ENCODE data around the gene PNCK. TPM values are rescaled to one million over a fixed set of nuclear protein-coding genes. Genes with fewer than 3 reads are reported as not detected.
"Not testable (repeated sequence)": the region's sequence is repeated elsewhere in the genome, so short reads cannot be mapped to it uniquely, and the experiment has no call there.

Gene PNCK
- total RNA-seq, 2 donors from 2014 or later = not detected

DNA sequence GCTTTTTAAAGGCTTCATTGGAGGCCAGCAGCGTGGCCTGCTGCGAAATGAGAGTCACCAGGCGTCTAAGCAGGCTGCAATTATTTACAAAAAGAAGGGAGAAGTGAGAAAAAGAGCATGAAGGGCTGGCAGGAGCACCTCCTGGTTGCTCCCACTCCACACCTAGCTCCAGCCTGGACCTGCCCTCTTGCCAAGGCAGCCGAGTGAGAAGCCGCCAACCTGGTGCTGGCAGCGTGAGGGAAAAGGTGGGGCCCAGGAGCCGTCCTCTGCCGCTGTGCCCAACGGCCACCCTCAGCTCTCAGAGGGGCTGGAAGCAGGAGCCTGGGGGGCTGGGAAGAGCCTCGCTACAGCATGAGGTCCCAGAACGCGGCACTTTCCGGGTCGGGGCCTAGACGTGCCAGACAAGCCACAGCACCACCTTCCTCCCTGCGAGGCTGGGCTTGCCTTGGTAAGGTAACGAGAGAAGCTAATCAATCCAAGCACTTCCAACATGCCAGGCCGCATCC is 30.5 kb upstream of the PNCK start:
- Mint-ChIP-seq H3K4me3 (no peak overlapping the region), H3K4me1 (ENCODE audit: low read depth in 2 of 2) (peaks cover 0 to 4% of the 10 kb centered on the region in 2 donors), H3K36me3 (no peaks in the 10 kb centered on the region), H3K27me3 (no peaks in the 10 kb centered on the region), H3K27ac (no peak overlapping the region), H3K9me3 (no peaks in the 10 kb centered on the region)
- ATAC-seq (no peak), DNase-seq (ENCODE audit: low spot score) (no peak)

GRCh38 chrX:153703036-153703370 is 29.4 kb upstream of the PNCK start:
- DNase-seq (ENCODE audit: low spot score) (no peak), ATAC-seq (no peak)
- Mint-ChIP-seq H3K36me3 (no peaks in the 10 kb centered on the region), H3K27ac (no peak overlapping the region), H3K9me3 (no peaks in the 10 kb centered on the region), H3K4me1 (ENCODE audit: low read depth in 2 of 2) (peaks cover 0 to 4% of the 10 kb centered on the region in 2 donors), H3K4me3 (no peak overlapping the region), H3K27me3 (no peaks in the 10 kb centered on the region)

GRCh38 chrX:153702336-153703035 is 28.9 kb upstream of the PNCK start:
- Mint-ChIP-seq H3K27ac (no peak overlapping the region), H3K4me3 (no peak overlapping the region), H3K4me1 (ENCODE audit: low read depth in 2 of 2) (peaks cover 0 to 4% of the 10 kb centered on the region in 2 donors), H3K27me3 (no peaks in the 10 kb centered on the region), H3K36me3 (no peaks in the 10 kb centered on the region), H3K9me3 (no peaks in the 10 kb centered on the region)
- ATAC-seq = no peak
- DNase-seq (ENCODE audit: low spot score) = no peak

DNA sequence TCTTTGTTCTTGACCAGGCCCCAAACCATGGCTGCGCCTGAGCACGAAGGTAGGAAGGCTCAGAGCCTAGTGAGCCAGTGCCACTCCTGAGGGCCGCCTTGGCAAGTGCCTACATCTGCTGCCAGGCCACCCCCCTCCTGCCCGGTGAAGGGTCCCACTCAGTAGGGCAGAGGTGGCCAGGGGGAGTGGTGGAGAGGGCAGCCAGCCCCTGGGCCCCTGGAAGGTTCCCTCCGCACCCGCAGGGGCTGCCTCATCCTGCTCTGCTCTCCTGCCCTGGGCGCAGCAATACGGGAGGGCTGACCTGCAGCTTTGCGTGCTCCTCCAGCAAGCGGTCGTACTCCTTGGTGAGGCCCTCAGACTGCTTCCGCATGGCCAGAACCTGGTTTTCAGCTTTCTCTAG is 28.1 kb upstream of the PNCK start:
- Mint-ChIP-seq H3K36me3 (no peaks in the 10 kb centered on the region), H3K4me3 (no peak overlapping the region), H3K27ac (no peak overlapping the region), H3K27me3 (no peaks in the 10 kb centered on the region), H3K4me1 (ENCODE audit: low read depth in 2 of 2) (peaks cover 0 to 3% of the 10 kb centered on the region in 2 donors), H3K9me3 (no peaks in the 10 kb centered on the region)
- ATAC-seq (no peak), DNase-seq (ENCODE audit: low spot score) (no peak)

DNA sequence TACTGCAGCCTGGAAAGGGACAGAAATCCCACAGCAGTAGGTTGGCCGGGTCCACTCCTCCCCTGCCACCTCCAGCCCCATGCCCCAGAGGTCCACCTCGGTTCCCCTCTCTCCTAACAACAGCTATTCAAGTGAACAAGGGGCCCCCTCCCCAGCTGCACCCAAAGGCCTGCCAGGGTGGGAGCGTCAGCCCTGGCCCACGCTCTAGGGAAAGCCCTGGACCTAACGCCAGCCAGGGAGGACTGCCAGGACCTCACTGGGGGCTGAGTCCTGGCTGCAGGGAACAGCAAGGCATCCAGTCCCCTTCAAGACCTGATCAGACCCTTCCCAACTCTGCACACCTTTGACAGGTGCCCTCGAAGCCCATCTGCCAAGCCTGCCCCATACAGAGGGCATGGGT is 27.4 kb upstream of the PNCK start:
- no peaks in the 10 kb centered on the region for H3K9me3 Mint-ChIP-seq
- H3K27me3 Mint-ChIP-seq = no peaks in the 10 kb centered on the region
- no peaks in the 10 kb centered on the region for H3K4me1 Mint-ChIP-seq (ENCODE audit: low read depth in 2 of 2)
- no peak for DNase-seq (ENCODE audit: low spot score)
- H3K4me3 Mint-ChIP-seq = no peak overlapping the region
- no peaks in the 10 kb centered on the region for H3K36me3 Mint-ChIP-seq
- ATAC-seq = no peak
- no peak overlapping the region for H3K27ac Mint-ChIP-seq

DNA sequence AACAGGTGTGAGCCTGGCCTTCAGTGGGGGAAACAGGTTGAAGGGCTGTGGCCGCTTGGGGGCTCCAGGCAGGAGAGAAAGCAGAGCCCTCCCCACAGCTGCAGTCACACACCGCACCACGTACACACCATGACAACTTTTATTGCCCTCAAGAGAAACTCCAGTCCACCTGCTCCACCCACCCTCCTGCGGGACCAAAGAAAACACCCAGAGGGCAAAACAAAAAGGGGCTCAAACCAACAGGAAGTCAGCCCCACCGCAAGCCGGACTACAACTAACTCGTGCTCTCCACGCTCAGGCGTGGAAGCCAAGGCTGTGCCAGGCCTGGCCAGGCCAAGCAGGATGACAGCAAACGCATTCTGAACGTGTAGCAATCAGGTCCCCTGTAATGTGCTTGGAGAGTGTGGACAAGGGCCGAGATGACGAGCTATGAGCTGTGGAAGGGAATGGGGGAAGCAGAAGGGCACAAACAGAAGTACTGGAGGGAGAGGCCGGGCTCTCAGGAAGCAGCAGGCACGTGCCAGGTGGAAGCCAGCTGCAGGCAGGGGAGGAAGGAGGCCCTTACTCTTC is 26.8 kb upstream of the PNCK start:
- Mint-ChIP-seq H3K27ac (no peak overlapping the region), H3K27me3 (no peaks in the 10 kb centered on the region), H3K4me3 (no peak overlapping the region), H3K36me3 (no peaks in the 10 kb centered on the region), H3K9me3 (no peaks in the 10 kb centered on the region), H3K4me1 (ENCODE audit: low read depth in 2 of 2) (no peaks in the 10 kb centered on the region)
- DNase-seq (ENCODE audit: low spot score) = no peak
- ATAC-seq = no peak

- DNase-seq (ENCODE audit: low spot score); H3K27me3 Mint-ChIP-seq; H3K9me3 Mint-ChIP-seq; H3K4me3 Mint-ChIP-seq; H3K36me3 Mint-ChIP-seq; ATAC-seq; H3K27ac Mint-ChIP-seq; H3K4me1 Mint-ChIP-seq (ENCODE audit: low read depth in 2 of 2): not testable (repeated sequence)
Measured at GRCh38 chrX:153699784-153700371, 26.3 kb upstream of the PNCK start.

- not testable (repeated sequence) for ATAC-seq; H3K4me3 Mint-ChIP-seq; H3K36me3 Mint-ChIP-seq; H3K4me1 Mint-ChIP-seq (ENCODE audit: low read depth in 2 of 2); H3K27ac Mint-ChIP-seq; H3K9me3 Mint-ChIP-seq; DNase-seq (ENCODE audit: low spot score); H3K27me3 Mint-ChIP-seq
Measured at GRCh38 chrX:153699210-153699783, 25.7 kb upstream of the PNCK start.

GRCh38 chrX:153697924-153698865 is 24.6 kb upstream of the PNCK start:
- no peak overlapping the region for H3K4me3 Mint-ChIP-seq
- no peak for ATAC-seq
- no peaks in the 10 kb centered on the region for H3K36me3 Mint-ChIP-seq
- no peaks in the 10 kb centered on the region for H3K27me3 Mint-ChIP-seq
- no peak overlapping the region for H3K27ac Mint-ChIP-seq
- H3K4me1 Mint-ChIP-seq (ENCODE audit: low read depth in 2 of 2) = no peaks in the 10 kb centered on the region
- DNase-seq (ENCODE audit: low spot score) = no peak
- no peaks in the 10 kb centered on the region for H3K9me3 Mint-ChIP-seq

DNA sequence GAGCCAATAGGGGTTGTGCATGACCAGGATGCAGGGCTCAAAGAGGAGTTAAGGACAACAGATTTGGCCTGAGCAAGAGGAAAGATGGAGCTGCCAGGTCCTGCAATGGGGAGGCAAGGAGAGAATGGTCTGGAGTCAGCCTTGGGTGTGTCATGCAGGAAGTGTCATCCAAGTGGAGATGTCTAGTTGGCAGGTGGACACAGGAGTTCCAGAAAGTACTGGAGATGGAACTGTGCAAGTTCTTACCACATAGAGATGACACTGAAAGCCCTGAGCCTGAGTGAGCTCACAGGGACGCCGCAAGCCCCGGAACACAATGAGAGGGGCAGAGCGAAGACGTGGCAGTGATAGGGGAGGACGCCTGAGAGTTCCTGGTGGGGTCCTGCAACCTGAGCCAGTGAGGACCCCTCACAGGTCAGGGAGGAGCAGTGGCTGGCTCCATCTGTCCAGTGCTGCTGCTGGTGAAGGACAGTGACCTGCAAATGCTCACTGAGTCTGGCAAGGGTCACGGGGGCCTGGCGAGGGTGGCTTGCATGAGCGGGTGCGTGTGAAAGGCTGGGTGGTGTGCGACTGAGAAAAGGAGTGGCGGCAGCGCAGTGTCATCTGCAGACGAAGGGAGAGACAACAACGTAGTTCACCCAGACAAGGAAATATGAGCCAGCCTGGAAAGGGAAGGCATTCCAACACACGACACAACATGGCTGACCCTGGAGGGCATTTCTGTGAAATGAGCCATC is 23.5 kb upstream of the PNCK start:
- H3K4me1 Mint-ChIP-seq (ENCODE audit: low read depth in 2 of 2); H3K9me3 Mint-ChIP-seq; DNase-seq (ENCODE audit: low spot score); H3K36me3 Mint-ChIP-seq; H3K27ac Mint-ChIP-seq; ATAC-seq; H3K27me3 Mint-ChIP-seq; H3K4me3 Mint-ChIP-seq: not testable (repeated sequence)

DNA sequence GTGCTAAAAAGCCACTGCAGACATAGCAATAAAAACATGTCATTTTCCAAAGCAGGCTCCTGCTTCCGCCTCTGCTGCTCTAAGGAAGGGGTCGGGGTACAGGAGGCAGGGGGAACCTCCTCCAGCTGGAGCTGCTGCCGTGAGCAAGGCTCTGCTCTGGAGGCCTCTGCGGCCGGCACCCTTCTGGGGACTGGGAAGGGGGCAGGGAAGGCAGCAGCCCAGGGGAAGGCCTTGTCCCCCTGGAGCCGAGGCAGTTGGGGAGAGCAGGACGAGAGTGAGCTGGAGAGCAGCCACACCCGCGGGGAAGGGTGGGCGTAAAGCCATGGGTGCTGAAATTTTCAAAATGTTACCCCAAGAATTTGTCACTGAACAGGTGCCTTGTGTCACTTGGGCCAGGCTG is 22.9 kb upstream of the PNCK start:
- not testable (repeated sequence) for H3K4me3 Mint-ChIP-seq; H3K9me3 Mint-ChIP-seq; H3K27me3 Mint-ChIP-seq; H3K36me3 Mint-ChIP-seq; ATAC-seq; H3K27ac Mint-ChIP-seq; H3K4me1 Mint-ChIP-seq (ENCODE audit: low read depth in 2 of 2); DNase-seq (ENCODE audit: low spot score)

- ATAC-seq (no peak), DNase-seq (ENCODE audit: low spot score) (no peak)
- Mint-ChIP-seq H3K9me3 (no peaks in the 10 kb centered on the region), H3K4me1 (ENCODE audit: low read depth in 2 of 2) (no peaks in the 10 kb centered on the region), H3K4me3 (no peak overlapping the region), H3K27me3 (no peaks in the 10 kb centered on the region), H3K36me3 (no peaks in the 10 kb centered on the region), H3K27ac (no peak overlapping the region)
Measured at GRCh38 chrX:153696100-153696499, 22.5 kb upstream of the PNCK start.

DNA sequence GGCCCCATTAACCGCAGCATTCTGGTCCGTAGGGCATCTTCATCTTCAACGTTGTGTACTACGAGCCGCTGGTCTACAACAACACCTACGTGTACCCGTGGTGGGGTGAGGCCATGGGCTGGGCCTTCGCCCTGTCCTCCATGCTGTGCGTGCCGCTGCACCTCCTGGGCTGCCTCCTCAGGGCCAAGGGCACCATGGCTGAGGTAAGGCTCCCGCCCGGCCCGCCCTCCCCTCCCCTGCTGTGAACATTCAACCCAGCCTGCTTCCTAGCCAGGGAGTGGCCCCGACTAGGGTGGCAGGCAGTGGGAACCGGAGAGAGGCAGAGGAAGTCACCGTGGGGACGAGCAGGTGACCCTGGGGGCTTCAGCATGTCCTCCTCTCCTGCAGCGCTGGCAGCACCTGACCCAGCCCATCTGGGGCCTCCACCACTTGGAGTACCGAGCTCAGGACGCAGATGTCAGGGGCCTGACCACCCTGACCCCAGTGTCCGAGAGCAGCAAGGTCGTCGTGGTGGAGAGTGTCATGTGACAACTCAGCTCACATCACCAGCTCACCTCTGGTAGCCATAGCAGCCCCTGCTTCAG is 21.2 kb upstream of the PNCK start:
- no peak for ATAC-seq
- no peak overlapping the region for H3K4me3 Mint-ChIP-seq
- no peaks in the 10 kb centered on the region for H3K27me3 Mint-ChIP-seq
- no peaks in the 10 kb centered on the region for H3K9me3 Mint-ChIP-seq
- no peaks in the 10 kb centered on the region for H3K4me1 Mint-ChIP-seq (ENCODE audit: low read depth in 2 of 2)
- no peak overlapping the region for H3K27ac Mint-ChIP-seq
- no peaks in the 10 kb centered on the region for H3K36me3 Mint-ChIP-seq
- no peak for DNase-seq (ENCODE audit: low spot score)

Measured in natural killer cell treated with Interleukin-12 subunit alpha and Interleukin-12 subunit beta and Interleukin-15 and Interleukin-18, amount 100 ng/mL, for 72 hours (primary cell).